ENCODE results near the gene ZFTA.
"Not testable (repeated sequence)": the region's sequence is repeated elsewhere in the genome, so short reads cannot be mapped to it uniquely, and the experiment has no call there.

The ZFTA gene

DNA sequence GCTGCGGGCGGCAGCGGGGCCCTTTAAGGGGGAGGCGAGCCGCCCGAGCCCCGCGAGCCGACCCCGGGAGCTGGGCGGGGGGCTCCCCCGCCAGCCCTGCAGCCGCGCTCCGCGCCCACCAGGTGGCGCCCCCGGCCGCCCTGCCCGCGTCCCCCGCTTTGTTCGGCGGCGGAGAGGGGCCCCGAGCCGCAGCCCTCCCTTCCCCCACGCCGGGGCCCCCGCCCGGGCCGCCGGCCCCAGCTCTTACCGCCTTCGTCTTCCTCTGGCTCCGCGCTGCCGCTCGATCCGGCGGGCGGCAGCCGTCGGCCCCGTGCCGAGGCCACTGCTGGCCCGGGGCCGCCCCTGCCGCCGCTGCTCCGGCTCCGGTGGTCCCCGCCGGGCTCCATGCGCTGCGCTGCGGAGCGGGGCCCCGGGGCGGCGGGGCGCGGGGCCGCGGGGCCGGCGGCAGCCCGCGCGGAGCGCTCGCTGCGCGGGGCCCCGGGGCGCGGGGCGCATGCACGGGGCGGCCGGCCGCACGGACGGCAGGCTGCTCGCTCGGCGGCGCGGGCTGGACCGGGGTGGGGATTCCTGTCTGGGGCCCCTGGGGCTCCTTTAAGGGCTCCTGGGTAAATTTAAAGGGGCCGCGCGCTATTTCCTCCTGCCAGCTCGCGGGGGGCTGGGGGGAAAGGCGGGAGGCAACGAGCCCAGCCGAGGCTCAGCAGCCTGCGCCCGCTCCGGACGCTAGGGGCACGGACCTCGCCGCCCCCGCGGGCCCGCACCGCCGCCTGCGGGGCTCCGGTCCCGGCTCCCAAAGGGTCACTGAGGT is at the start of gene ZFTA:
TSS of gene ZFTA (minus strand) at position 539 of the 805 bp plus-strand sequence. CDS start at position 386, 153 bp downstream.
- peak; percentile 84 for DNase-seq (ENCODE audit: low spot score)

- DNase-seq (ENCODE audit: low spot score), result no peak
These were observed 49.4 kb upstream of the ZFTA start for GRCh38 chr11:63817758-63818498.

- no peak for DNase-seq (ENCODE audit: low spot score)
These were observed 48.2 kb upstream of the ZFTA start for GRCh38 chr11:63816732-63817131.

- no peak for DNase-seq (ENCODE audit: low spot score)
These were observed 47.6 kb upstream of the ZFTA start for GRCh38 chr11:63816166-63816565.

DNA sequence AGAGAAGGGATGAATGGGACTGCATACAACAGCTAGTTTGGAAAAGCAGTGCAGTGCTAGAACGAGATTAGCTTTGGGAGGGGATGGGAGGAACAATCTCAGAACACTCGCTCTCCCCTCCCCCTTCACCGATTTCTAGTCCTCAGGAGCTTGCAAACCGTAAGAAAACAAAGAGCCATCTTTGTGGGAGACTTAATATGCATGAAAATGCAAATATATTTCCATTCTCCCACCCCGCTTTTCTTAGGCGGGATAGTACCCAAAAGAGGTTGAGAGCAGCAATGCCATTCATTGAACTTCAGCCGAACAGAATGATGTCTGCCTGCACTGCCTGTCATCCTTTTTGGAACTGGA is 45.8 kb upstream of the ZFTA start:
- peak; percentile 32 for DNase-seq (ENCODE audit: low spot score)

GRCh38 chr11:63813563-63814382 is 45.2 kb upstream of the ZFTA start:
- DNase-seq (ENCODE audit: low spot score), result peak; percentile 65

- peak; percentile 91 for DNase-seq (ENCODE audit: low spot score)
These were observed 44.5 kb upstream of the ZFTA start, which contains the start of gene SPINDOC for GRCh38 chr11:63813035-63813562. Gene SPINDOC (plus strand): TSS chr11:63813456. CDS start chr11:63813687, 231 bp downstream.

DNA sequence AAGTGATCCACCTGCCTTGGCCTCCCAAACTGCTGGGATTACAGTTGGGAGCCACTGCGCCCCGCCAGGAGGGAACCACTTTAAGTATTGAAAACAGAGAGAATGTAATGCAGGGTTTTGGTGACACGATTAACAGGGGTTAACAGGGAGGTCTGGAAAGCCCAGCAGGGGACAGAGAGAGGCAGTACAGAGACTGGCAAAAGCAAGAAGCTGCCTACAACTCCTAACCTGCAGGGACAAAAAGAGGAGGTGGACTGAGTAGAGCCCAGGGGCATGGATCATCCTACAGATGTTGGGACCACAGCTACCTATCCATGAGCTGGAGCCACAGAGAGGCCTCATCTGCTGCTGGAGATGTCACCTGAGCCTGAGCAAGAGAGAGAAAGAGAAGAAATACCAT is 42.9 kb upstream of the ZFTA start:
- no peak for DNase-seq (ENCODE audit: low spot score)

DNA sequence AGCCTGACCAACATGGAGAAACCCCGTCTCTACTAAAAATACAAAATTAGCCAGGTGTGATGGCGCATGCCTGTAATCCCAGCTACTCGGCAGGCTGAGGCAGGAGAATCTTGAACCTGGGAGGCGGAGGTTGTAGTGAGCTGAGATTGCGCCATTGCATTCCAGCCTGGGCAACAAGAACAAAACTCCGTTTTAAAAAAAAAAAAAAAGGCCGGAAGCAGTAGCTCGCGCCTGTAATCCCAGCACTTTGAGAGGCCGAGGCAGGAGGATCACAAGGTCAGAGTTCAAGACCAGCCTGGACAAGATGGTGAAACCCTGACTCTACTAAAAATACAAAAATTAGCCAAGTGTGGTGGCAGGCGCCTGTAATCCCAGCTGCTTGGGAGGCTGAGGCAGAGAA is 41.8 kb upstream of the ZFTA start:
- not testable (repeated sequence) for DNase-seq (ENCODE audit: low spot score)

- no peak for DNase-seq (ENCODE audit: low spot score)
These were observed 37.4 kb upstream of the ZFTA start for GRCh38 chr11:63805844-63806415.

- DNase-seq (ENCODE audit: low spot score), result no peak
These were observed 35.7 kb upstream of the ZFTA start for GRCh38 chr11:63804259-63804658.

DNA sequence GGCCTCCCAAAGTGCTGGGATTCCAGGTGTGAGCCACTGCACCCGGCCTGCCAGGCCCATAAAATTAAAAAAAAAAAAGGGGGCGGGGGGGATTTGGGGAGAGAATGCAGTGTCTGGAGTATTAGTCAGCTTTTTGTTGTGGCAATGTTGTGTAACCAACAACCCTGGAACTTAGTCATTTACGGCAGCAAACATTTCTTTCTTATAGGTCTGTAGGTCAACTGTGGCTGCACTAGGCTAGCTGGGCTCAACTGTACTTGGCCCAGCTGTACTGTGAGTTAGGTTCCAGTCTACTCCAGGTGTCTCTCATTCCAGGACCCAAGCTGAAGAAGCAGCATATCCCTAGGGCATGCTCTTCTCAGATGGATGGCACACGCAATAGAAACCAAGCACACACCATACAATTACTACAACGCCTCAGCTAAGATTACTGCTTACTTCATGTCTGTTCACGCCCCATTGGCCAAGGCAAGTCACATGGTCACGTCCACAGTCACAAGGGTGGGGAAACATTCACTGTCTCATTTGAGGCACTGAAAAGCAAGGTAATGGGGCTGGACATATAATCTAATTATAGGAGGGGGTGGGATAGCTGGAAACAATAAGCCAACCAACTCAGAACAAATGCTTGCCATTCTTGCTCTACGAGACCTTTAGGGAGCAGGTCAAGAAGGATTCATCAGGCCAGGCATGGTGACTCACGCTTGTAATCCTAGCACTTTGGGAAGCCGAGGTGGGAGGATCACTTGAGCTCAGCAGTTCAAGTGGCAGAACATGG is 34.3 kb upstream of the ZFTA start:
- DNase-seq (ENCODE audit: low spot score), result no peak

DNA sequence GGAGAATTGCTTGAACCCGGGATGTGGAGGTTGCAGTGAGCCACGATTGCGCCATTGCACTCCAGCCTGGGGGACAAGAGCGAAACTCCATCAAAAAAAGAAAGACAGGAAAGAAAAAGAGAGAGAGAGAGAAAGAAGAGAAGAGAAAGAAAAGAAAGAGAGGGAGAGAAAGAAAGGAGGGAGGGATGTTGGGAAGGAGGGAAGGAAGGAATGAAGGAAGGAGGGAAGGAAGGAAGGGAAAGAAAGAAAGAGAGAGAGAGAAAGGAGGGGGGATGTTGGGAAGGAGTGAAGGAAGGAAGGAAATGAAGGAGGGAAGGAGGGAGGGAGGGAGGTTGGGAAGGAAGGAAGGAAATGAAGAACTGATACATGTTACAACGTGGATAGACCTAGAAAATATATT is 32.3 kb upstream of the ZFTA start:
- no peak for DNase-seq (ENCODE audit: low spot score)

DNA sequence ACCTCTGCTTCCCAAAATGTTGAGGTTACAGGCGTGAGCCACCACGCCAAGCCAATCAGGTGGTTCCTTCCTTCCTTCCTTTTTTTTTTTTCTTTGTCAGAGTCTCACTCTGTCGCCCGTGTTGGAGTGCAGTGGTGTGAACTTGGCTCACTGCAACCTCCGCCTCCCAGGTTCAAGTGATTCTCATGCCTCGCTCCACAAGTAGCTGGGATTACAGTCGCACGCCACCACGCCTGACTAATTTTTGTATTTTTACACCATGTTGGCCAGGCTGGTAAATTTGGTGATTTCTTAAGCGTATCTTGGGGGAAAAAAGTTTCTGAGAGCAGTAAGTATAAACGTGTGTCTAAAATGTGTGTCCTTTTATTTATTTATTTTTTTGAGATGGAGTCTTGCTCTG is 26.5 kb upstream of the ZFTA start:
- no peak for DNase-seq (ENCODE audit: low spot score)

DNA sequence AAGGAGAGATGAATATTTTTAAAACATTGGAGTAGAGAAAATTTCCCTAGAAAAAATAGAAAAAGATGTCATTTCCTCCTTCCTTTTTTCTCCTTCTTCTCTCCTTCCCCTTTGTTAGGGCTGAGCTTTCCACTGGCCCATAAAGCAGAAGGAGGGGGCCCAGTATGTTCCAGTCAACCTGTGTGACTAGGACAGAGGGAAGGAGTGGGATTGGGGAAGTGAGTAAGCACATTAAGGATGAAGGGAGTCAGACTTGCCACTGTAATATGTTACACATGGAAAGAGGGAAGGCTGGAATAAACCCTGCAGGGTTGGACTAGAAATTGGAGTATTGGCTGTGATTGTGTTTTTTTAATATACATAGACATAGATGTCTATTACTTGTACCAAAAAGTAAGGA is 24.6 kb upstream of the ZFTA start:
- DNase-seq (ENCODE audit: low spot score), result no peak

DNA sequence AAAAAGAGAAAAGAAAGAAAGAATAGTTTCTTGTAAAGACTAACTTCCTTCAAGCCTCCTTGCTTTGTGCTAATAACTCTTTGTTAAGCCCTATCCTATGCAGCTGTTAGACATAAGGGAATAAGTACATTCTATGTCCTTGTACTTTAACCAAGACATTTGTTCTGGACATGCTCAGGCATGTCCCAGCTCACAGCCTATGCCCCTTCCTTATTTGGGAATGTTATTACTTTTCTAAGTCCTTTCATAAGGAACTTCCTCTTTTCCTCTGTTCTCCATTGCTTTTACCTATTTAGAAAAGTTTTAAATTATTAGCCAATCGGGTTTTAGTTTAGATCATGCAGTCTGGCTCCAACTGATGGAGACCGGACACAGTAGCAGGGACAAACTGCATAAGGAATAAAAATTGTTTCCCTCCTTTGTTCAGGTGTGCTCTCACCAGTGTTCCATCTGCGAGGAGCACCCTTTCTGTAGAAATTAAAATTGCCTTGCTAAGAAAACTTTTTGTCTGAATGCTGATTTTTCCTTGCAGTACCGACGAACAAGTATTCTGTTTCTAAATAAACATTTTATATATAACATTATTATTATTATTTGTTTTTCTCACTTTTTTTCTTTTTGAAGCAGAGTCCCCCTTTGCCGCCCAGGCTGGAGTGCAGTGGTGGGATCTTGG is 23.1 kb upstream of the ZFTA start:
- no peak for DNase-seq (ENCODE audit: low spot score)

DNA sequence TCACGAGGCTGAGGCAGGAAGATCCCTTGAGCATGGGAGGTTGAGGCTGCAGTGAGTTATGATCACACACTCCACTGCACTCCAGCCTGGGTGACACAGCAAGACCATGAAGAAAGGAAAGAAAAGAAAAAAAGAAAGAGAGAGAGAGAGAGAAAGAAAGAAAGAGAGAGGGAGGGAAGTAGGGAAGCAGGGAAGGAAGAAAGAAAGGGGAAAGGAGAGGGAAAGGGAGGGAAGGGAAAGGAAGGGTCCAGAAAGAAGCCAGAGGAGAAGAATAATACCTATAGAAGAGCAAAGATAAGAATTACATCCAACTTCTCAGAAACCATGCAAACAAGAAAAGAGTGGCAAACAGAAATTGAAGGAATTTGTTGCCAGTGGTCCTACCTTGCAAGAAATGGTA is 17.2 kb upstream of the ZFTA start:
- no peak for DNase-seq (ENCODE audit: low spot score)

DNA sequence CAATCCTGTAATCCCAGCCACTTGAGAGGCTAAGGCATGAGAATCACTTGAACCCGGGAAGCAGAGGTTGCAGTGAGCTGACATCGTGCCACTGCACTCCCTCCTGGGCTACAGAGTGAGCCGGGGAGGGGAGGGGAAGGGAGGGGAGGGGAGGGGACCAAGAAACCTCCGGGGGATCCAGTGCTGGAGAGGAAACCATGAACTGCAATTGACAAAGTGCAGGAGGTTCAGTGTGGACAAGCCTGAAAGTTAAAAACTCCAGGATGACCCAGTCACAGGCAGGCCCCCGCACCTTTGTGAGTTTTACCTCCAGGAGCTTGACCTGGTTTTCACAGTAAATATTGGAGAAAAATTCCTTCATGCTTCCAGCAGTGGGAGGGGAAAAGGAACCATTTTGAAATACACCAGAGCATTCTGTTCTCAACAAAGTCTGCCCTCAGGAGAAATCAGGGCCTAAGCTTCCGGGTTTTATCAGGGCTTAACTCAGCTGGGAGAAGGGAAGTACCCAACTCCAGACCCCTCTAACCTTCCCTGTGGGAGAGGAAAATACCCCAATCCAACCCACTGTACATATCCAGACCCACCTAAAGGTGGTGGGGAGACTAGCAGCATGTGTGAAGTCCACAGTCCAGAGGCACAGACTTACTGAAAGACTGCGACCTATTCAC is 15.5 kb upstream of the ZFTA start:
- no peak for DNase-seq (ENCODE audit: low spot score)

- DNase-seq (ENCODE audit: low spot score), result no peak
These were observed 14.2 kb upstream of the ZFTA start for GRCh38 chr11:63782749-63783148.

GRCh38 chr11:63779039-63779438 is 10.5 kb upstream of the ZFTA start:
- DNase-seq (ENCODE audit: low spot score), result no peak
